Keratinocyte (primary cell): ENCODE data around the gene ZNF511. TPM values are rescaled to one million over a fixed set of nuclear protein-coding genes. Genes with fewer than 3 reads are reported as not detected.
"Not testable (repeated sequence)": the region's sequence is repeated elsewhere in the genome, so short reads cannot be mapped to it uniquely, and the experiment has no call there.

ENCODE experiments used
- DNase-seq: peaks from one replicate; pipeline ENCODE4 v3.0.0-alpha.2; 2011; ENCODE audit warnings: low read depth, missing footprints, low spot score
- FAIRE-seq: peaks from 2 replicates; lab custom pipeline; 2011; peaks lifted over from hg19 to GRCh38; lab: Jason Lieb, UNC
- H2AFZ ChIP-seq: 2 replicates; pipeline ENCODE4 v1.6.0; 2012; ENCODE audit warnings: low read length, control low read depth, inconsistent platforms; ENCODE audit not compliant: control insufficient read depth
- H3K27ac ChIP-seq: 2 replicates; pipeline ENCODE4 v1.5.1; 2011; ENCODE audit warnings: low read length; ENCODE audit not compliant: control insufficient read depth, insufficient read depth
- H3K27me3 ChIP-seq: 3 replicates; pipeline ENCODE4 v1.6.0; 2011; ENCODE audit warnings: low read length; ENCODE audit not compliant: control insufficient read depth, insufficient read depth; ENCODE audit errors: extremely low read depth
- H3K36me3 ChIP-seq, 2 experiments: 2 replicates in 1 of 2; 3 replicates in 1 of 2; pipeline ENCODE4 v1.5.1; 2011; ENCODE audit warnings: low read length in 2 of 2, mild to moderate bottlenecking in 1 of 2; ENCODE audit not compliant: control insufficient read depth in 2 of 2, insufficient read depth in 2 of 2; ENCODE audit errors: extremely low read depth in 1 of 2
- H3K4me1 ChIP-seq: 3 replicates; pipeline ENCODE4 v1.5.1; 2011; ENCODE audit warnings: low read length; ENCODE audit not compliant: control insufficient read depth, insufficient read depth; ENCODE audit errors: extremely low read depth
- H3K4me2 ChIP-seq: 3 replicates; pipeline ENCODE4 v1.6.0; 2011; ENCODE audit warnings: low read depth, low read length; ENCODE audit not compliant: control insufficient read depth, insufficient read depth; ENCODE audit errors: extremely low read depth
- H3K4me3 ChIP-seq, 3 experiments: fragments of 200-600 bp in 1 of 3; sonication (generic) in 1 of 3; 2 replicates in 2 of 3; 3 replicates in 1 of 3; pipeline ENCODE4 v1.5.1; 2011 to 2016; ENCODE audit warnings: low read length in 3 of 3, mild to moderate bottlenecking in 3 of 3, control low read depth in 2 of 3, inconsistent platforms in 1 of 3, low read depth in 1 of 3, mixed read lengths in 1 of 3, mixed run types in 1 of 3, moderate library complexity in 1 of 3; ENCODE audit not compliant: control insufficient read depth in 2 of 3, insufficient read depth in 2 of 3; ENCODE audit errors: extremely low read depth in 1 of 3
- H3K79me2 ChIP-seq: 2 replicates; pipeline ENCODE4 v1.6.0; 2012; ENCODE audit warnings: low read length; ENCODE audit not compliant: control insufficient read depth, insufficient read depth
- H3K9ac ChIP-seq: 3 replicates; pipeline ENCODE4 v1.6.0; 2011; ENCODE audit warnings: low read length; ENCODE audit not compliant: control insufficient read depth, insufficient read depth; ENCODE audit errors: extremely low read depth
- H3K9me1 ChIP-seq: 3 replicates; pipeline ENCODE4 v1.6.0; 2011; ENCODE audit warnings: low read length; ENCODE audit not compliant: control insufficient read depth, insufficient read depth; ENCODE audit errors: extremely low read depth
- H3K9me3 ChIP-seq: 2 replicates; pipeline ENCODE4 v1.5.1; 2012; ENCODE audit warnings: low read depth, low read length; ENCODE audit not compliant: control insufficient read depth
- H4K20me1 ChIP-seq: 3 replicates; pipeline ENCODE4 v1.6.0; 2011; ENCODE audit warnings: low read length; ENCODE audit not compliant: control insufficient read depth, insufficient read depth; ENCODE audit errors: extremely low read depth
- EZH2 ChIP-seq: IDR thresholded peaks from one replicate; pipeline ENCODE4 v1.6.1; 2012; ENCODE audit warnings: inconsistent platforms, mild to moderate bottlenecking, low read length, moderate library complexity
- dilution Hi-C: fragments of 300-500 bp; cut with MboI; formaldehyde crosslinking; loops from one replicate; pipeline ENCODE4 v1.7.0; 2020; ENCODE audit warnings: low sequenced_read_pairs; ENCODE audit not compliant: extremely low pct_ligation_motif_present
- polyA plus RNA-seq, 5 experiments: library from polyadenylated mRNA; depleted of rRNA in 3 of 5; stranded (reverse) in 3 of 5; stranded (forward) in 1 of 5; unstranded in 1 of 5; fragments of >200 nt; gene quantifications; 1 replicate in 1 of 5; 2 replicates in 3 of 5; 3 replicates in 1 of 5; pipeline versions ENCODE4 v1.2.1 to v1.2.3, GENCODE V29; 2011 to 2012; ENCODE audit warnings: missing spikeins in 2 of 5, low read depth in 1 of 5, low replicate concordance in 1 of 5
- TF ChIP-seq, protein P1 (sequence below), 3 experiments: IDR thresholded peaks in 1 of 3; conservative IDR thresholded peaks in 1 of 3; optimal IDR thresholded peaks in 1 of 3; 2 replicates in 2 of 3; 3 replicates in 1 of 3; pipeline versions ENCODE3 to v1.5.1; 2011; ENCODE audit warnings: low read length in 3 of 3, mild to moderate bottlenecking in 3 of 3, moderate library complexity in 2 of 3, control low read depth in 1 of 3, inconsistent platforms in 1 of 3; ENCODE audit not compliant: insufficient read depth in 2 of 3; ENCODE audit errors: extremely low read depth in 1 of 3

The ZNF511 gene
- polyA plus RNA-seq, 1 donor (not counting 4 experiments of a cell fraction or from before 2014, with no cell fraction given), result 20.2 TPM

DNA sequence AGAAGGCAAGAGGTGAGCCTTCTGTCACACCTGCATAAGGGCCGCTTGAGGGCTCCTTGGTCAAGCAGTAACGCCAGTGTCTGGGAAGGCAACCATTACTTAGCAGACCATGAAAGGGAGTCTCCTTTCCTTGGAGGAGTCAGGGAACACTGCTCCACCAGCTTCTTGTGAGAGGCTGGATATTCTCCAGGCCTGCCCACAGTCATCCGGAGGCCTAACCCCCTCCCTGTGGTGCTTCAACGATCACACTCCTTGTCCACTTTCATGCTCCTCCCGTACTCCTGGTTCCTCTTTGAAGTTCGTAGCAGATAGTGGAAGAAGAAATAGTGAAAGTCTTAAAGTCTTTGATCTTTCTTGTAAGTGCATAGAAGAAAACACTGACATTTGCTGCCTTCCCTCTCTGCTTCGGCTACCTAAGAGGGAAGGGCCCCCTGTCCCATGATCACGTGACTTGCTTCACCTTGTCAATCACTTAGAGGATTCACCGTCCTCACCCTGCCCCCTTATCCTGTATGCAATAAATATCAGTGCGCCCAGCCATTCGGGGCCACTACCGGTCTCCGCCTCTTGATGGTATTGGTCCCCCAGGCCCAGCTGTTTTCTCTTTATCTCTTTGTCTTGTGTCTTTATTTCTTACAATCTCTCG, 13.5 kb downstream of the ZNF511 start:
- H3K36me3 ChIP-seq, H3K9me3 ChIP-seq, H3K9me1 ChIP-seq, H3K4me1 ChIP-seq, H2AFZ ChIP-seq, dilution Hi-C loops, H3K4me2 ChIP-seq, H3K4me3 ChIP-seq, H4K20me1 ChIP-seq, H3K27ac ChIP-seq, FAIRE-seq, H3K9ac ChIP-seq, DNase-seq, H3K79me2 ChIP-seq: not testable (repeated sequence)
- H3K27me3 ChIP-seq, result peaks cover 28% of the 10 kb centered on the region

DNA sequence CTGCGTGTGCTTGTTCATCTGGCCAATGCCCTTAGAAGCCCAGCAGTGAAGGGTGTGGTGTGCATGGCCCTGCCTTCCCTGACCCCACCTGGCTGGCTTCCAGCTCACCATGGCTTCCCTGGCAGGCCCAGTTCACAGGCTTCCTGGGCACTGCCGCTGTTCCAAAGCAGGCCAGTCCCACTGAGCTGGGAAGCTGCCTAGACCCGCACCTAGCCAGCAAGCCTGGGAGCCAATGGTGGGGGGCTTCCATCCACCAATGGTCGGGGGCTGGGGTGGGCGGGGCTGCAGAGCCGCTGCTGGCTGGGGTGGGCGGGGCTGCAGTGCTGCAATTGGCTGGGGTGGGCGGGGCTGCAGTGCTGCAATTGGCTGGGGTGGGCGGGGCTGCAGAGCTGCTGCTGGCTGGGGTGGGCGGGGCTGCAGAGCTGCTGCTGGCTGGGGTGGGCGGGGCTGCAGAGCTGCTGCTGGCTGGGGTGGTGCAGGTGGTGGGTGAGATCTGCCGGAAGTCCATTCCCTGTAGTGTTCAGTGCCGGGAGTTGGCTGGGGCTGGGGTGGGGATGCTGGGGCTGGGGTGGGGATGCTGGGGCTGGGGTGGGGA, 15.6 kb downstream of the ZNF511 start:
- Histone ChIP-seq H3K79me2 (no peaks in the 10 kb centered on the region), H3K27ac (no peak overlapping the region), H4K20me1 (no peaks in the 10 kb centered on the region), H3K27me3 (peaks cover 50% of the 10 kb centered on the region), H2AFZ (no peak overlapping the region), H3K36me3 (no peaks in the 10 kb centered on the region), H3K4me1 (peaks cover 2% of the 10 kb centered on the region), H3K9me1 (no peaks in the 10 kb centered on the region), H3K9ac (no peak overlapping the region), H3K4me2 (no peak overlapping the region), H3K4me3 (no peak overlapping the region), H3K9me3 (no peaks in the 10 kb centered on the region)
- DNase-seq (no peak), FAIRE-seq (no peak)
- TF ChIP-seq EZH2, result no peak
- TF ChIP-seq, protein P1, sequence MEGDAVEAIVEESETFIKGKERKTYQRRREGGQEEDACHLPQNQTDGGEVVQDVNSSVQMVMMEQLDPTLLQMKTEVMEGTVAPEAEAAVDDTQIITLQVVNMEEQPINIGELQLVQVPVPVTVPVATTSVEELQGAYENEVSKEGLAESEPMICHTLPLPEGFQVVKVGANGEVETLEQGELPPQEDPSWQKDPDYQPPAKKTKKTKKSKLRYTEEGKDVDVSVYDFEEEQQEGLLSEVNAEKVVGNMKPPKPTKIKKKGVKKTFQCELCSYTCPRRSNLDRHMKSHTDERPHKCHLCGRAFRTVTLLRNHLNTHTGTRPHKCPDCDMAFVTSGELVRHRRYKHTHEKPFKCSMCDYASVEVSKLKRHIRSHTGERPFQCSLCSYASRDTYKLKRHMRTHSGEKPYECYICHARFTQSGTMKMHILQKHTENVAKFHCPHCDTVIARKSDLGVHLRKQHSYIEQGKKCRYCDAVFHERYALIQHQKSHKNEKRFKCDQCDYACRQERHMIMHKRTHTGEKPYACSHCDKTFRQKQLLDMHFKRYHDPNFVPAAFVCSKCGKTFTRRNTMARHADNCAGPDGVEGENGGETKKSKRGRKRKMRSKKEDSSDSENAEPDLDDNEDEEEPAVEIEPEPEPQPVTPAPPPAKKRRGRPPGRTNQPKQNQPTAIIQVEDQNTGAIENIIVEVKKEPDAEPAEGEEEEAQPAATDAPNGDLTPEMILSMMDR (optimal IDR thresholded peaks at IDR 0.05 in 1 of 3, IDR thresholded peaks at IDR 0.05 in 1 of 3, conservative IDR thresholded peaks at IDR 0.05 in 1 of 3; ENCODE audit: extremely low read depth in 1 of 3, insufficient read depth in 2 of 3, low read length in 3 of 3), result no peak
- dilution Hi-C loops, result no loop called here
